Amniotic epithelial cell (primary cell): ENCODE data around the gene PEX5L.
A peak's percentile ranks its signal among the peaks of the same experiment; 100 is the strongest.

Experiments used
- DNase-seq: peaks from one replicate; pipeline ENCODE4 v3.0.0-alpha.2; 2010; ENCODE audit warnings: low read depth

The PEX5L gene

GRCh38 chr3:179837374-179837773 lies 199.4 kb downstream of the PEX5L start:
- peak; percentile 30 for DNase-seq

DNA sequence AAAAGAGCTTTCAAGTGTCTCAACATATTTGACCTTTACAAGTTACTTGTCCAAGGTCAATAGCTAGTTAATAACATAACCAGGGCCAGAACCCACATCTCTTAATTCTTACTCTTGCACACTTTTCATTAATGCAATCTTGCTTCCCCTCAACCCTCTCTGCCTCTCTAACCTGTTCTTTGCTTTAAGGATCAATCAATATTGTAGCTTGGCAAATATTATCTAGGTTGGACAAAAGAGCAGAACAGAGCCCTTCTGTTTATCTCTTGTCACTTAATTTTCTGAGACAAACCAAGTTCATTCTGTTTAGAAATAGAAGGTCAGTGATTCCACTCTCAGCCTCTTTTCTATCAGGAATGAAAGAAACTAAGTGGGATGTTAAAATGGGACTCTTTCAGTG lies 203.4 kb downstream of the PEX5L start:
- DNase-seq: no peak

DNA sequence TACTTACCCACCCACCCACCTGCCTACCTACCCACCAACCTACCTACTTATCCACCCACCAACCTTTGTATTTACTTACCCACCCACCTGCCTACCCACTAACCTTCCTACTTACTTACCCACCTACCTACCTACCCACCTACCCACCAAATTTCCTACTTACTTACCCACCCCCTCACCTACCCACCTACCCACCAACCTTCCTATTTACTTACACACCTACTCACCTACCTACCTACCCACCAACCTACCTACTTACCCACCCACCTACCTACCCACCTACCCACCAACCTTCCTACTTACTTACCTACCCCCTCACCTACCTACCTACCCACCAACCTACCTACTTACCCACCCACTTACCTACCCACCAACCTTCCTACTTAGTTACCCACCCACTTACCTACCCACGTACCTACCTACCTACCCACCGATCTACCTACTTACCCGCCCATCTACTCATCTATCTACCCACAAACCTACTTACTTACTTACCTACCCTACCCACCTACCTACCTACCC lies 204.3 kb downstream of the PEX5L start:
- DNase-seq: no peak

- peak; percentile 66 for DNase-seq
These were observed 207.3 kb downstream of the PEX5L start for GRCh38 chr3:179829401-179829800.

DNA sequence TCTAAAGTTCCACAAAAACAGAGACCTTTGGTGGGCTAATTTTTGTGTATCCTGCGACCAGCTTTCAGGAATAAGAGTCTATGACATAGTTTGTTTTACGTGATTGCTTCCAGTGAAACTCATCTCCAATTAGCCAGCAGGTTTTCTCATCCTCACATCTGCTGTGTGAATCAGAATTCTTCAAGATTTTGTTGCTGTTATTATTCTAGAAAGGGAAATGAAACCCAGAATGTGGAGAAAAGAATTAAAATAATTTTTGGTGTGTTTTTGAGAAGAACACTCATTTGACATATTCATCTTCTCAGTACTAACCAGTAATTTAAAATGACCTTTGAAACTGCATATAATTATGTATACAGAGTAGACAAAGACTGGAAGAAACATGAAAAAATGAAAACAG lies 208.0 kb downstream of the PEX5L start:
- no peak for DNase-seq

- no peak for DNase-seq
These were observed 210.5 kb downstream of the PEX5L start for GRCh38 chr3:179826247-179826637.

DNA sequence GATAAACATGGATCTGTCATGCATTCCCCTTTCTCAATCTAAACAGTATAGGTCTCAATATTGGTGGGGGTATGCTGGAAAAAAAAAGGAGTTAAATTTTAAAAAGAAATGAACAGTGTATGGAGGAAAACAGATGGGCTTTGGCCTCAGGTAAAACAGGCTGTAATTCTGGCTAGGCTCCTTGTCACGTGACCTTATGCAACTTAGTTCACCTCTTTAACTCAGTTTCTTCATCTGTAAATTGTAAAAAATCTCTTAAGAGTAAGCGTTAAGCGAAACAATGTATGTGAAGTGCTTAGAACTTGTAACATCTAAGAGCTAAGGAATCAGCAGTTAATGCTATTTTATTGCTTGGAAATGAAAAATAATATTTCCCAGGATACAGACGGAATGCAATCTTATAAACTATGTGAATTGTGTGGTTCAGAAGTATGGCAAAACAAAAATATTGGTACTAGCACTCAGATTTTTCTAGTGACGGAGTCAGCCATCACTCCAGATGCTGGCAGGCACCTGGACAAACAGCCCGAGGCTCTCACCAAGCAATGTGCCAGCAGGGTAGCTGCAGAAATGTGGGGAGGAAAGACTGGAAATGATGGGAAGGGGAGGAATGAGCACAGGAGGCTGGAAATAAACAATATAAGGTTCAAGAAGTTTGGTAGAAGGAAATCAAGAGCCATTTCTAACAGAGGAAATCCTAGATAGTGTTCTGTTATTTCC lies 211.1 kb downstream of the PEX5L start:
- DNase-seq: no peak

DNA sequence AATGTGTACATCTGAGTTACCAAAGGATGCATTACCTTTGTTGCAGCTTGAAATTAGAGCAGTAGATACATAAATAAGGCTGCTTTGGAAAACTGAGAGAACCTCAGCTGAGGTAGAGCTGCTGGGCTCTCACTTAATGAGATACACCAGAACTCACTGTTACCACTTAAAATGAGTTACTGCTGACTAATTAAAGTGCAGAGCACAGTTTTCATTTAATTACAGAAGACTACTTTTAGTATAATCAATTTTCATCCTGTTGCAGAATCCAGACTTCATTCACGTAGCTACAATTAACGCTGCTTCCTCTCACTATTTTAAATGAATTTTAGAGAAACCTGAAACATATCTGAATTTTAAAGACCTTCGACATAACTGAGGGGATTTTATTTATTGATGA lies 214.4 kb downstream of the PEX5L start:
- no peak for DNase-seq

DNA sequence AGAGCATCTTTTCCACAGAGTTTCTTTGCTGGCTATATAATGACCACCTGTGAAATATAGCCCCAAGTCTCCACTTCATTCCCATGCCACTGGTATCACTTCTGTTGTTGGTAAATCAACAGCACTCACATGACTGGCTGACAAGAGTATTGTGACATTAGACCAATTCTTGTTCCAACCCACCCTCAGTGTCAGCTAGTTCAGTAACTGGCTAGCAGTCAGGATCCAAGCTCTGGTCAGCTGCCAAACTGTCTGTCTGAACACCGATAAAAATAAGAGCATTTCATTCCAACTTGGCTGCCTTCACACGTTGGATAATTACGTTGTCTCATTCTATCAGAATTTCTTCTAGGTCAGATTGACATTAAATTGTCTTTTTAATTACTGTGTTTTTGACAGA lies 217.4 kb downstream of the PEX5L start:
- DNase-seq: no peak

DNA sequence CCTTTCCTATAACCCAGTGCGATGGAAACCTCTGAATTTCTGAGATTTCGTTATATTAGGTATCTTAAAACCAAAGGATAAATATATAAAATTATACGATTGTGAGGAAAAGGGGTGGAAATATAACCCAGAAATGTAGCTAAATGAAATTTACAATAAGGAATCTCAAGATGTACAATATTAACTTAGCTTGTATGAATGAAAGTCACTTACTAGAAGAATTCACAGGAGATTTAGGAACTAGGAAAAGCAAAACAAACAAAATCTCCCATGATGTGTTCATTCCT lies 224.7 kb downstream of the PEX5L start:
- no peak for DNase-seq

GRCh38 chr3:179811321-179812095 lies 225.2 kb downstream of the PEX5L start:
- DNase-seq: peak; percentile 89

DNA sequence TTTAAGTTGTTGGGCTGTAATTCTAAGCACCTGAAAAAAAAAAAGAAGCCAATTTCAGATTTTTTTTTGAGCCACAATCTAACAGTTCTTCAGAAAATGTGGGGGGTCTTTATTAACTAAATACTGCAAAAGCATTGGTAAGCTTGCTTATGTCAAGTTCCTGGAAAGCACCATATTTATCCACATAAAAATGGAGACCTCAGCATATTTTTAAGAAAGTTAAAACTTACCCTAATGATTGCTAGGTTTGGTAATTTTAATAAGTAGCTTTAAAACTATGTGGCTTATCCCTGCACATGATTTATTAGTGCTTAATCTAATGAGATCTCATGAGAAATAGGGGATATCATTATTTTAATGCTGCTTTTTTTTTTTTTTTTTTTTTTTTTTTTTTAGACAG lies 227.1 kb downstream of the PEX5L start:
- DNase-seq: no peak

GRCh38 chr3:179807588-179807987 lies 229.1 kb downstream of the PEX5L start:
- no peak for DNase-seq

GRCh38 chr3:179806177-179806576 lies 230.6 kb downstream of the PEX5L start:
- DNase-seq: peak; percentile 84

DNA sequence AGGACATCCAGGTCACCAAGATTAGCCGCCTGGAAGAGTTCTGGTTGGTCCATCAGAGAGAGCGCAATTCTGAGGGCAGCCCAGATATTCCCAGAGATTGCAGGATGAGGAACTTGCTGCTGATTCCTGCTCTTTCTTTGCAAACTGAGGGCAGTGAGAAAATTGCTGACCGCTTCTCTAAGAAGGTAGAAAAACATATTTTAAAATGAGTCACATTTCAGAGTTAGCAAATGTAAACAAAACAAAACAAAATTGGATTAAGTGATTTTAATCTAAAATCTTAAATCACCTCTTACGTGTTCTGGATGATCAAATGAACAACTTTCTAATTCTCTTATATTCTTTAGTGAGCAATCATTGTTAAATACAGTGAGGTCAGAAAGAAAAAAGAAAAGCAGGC lies 234.9 kb downstream of the PEX5L start:
- DNase-seq: peak; percentile 81

DNA sequence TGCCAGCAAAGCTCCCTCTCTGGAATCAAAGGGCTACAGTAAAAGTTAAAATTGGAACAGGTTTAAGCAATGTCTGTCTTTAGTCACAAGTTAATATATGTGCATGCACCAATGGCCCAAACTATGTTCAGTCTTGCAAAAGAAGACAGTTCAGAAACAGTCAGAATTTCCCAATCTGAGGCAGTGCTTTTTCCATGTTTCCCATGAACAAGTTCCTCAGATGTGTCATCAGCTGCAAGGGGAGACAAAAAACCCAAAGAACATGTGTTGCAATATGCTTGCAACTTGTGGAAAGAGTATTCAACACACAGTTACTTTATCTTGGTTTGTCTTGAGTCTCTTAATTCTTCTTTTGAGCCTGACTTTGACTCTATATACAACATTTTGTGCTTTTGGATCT lies 235.5 kb downstream of the PEX5L start:
- peak; percentile 100 for DNase-seq

- no peak for DNase-seq
These were observed 239.5 kb downstream of the PEX5L start for GRCh38 chr3:179797192-179797591.

GRCh38 chr3:179796421-179796820 lies 240.3 kb downstream of the PEX5L start:
- DNase-seq: peak; percentile 31

DNA sequence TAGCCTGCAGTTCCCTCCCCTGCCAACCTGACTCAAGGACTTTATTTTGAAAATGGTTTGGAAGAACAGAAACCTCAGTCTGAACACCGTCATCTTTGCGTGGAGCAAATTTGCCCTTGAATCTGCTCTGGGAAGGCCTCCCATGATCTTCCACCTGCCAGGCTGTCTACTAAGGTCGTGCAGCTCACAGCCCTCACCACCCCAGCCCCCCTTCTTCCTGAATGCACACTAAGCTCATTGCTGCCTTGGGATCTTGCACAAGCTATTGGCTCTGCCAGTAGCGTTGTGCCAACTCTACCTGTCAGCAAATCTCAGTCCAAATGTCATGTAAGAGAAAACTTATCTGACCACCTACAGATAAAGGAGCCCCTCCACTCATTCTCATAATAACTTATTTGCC lies 242.4 kb downstream of the PEX5L start:
- no peak for DNase-seq

GRCh38 chr3:179791793-179792192 lies 244.9 kb downstream of the PEX5L start:
- DNase-seq: no peak

- DNase-seq: no peak
These were observed 247.7 kb downstream of the PEX5L start for GRCh38 chr3:179788996-179789395.

GRCh38 chr3:179782841-179783240 lies 253.9 kb downstream of the PEX5L start:
- peak; percentile 83 for DNase-seq

GRCh38 chr3:179775416-179776122 lies 261.2 kb downstream of the PEX5L start:
- no peak for DNase-seq
